ENCODE results near the gene CREBL2. TPM values are rescaled to one million over a fixed set of nuclear protein-coding genes. Genes with fewer than 3 reads are reported as not detected.

The CREBL2 gene
- 16.6 to 23.5 TPM (median 17.3 TPM) in 5 replicates for total RNA-seq (2022; extraction: Qiagen RNA extraction)

GRCh38 chr12:12611512-12612306, at the start of gene CREBL2:
TSS of gene CREBL2 (plus strand) at chr12:12611876. CDS start at chr12:12612173, 297 bp downstream.

GRCh38 chr12:12562585-12563261, 49.0 kb upstream of the CREBL2 start, which contains the start of gene DUSP16:
TSS of gene DUSP16 (minus strand) at chr12:12562863. CDS start at chr12:12521098, 41,765 bp downstream.

Other genes with a start within 250 kb of the CREBL2 start
- gene DUSP16, start 49.0 kb upstream of the CREBL2 start, total RNA-seq (2022; extraction: Qiagen RNA extraction), result 7.3 to 11.2 TPM (median 9.1 TPM) in 5 replicates
- gene GPR19, start 84.3 kb downstream of the CREBL2 start, total RNA-seq (2022; extraction: Qiagen RNA extraction), result 0.70 to 1.0 TPM (median 0.90 TPM) in 5 replicates
- 14.5 to 17.5 TPM (median 15.9 TPM) in 5 replicates for gene CDKN1B, start 105.5 kb downstream of the CREBL2 start, total RNA-seq (2022; extraction: Qiagen RNA extraction)
- gene APOLD1, start 173.8 kb downstream of the CREBL2 start, total RNA-seq (2022; extraction: Qiagen RNA extraction), result 0.21 to 0.43 TPM (median 0.30 TPM) in 5 replicates
- 74.8 to 98.7 TPM (median 79.8 TPM) in 5 replicates for gene DDX47, start 201.5 kb downstream of the CREBL2 start, total RNA-seq (2022; extraction: Qiagen RNA extraction)